Smooth muscle cell (in vitro differentiated cells): ENCODE measurements around the gene PTPRN2. TPM values are rescaled to one million over a fixed set of nuclear protein-coding genes. Genes with fewer than 3 reads are reported as not detected.
A peak's percentile ranks its signal among the peaks of the same experiment; 100 is the strongest.

Source experiments
- DNase-seq: peaks from one replicate; lab custom pipeline; 2025; ENCODE audit not compliant: unreplicated experiment; lab: John Stamatoyannopoulos, UW
- H2AFZ ChIP-seq: fragments of 200-600 bp; sonication (generic); 2 replicates; pipeline ENCODE4 v1.6.0; 2016; ENCODE audit warnings: antibody characterized with exemption, low read depth, mild to moderate bottlenecking
- H3F3A ChIP-seq: fragments of 200-600 bp; sonication (generic); 2 replicates; pipeline ENCODE4 v1.6.0; 2017; ENCODE audit warnings: antibody characterized with exemption, low read depth
- H3K27ac ChIP-seq: fragments of 200-600 bp; sonication (generic); 2 replicates; pipeline ENCODE4 v1.5.1; 2016; ENCODE audit warnings: low read depth, mild to moderate bottlenecking
- H3K27me3 ChIP-seq: fragments of 200-600 bp; sonication (generic); 2 replicates; pipeline ENCODE4 v1.6.1; 2016; ENCODE audit warnings: low read depth, mild to moderate bottlenecking
- H3K36me3 ChIP-seq: fragments of 200-600 bp; sonication (generic); 2 replicates; pipeline ENCODE4 v1.5.1; 2016; ENCODE audit warnings: low read depth
- H3K4me1 ChIP-seq: fragments of 200-600 bp; sonication (generic); 2 replicates; pipeline ENCODE4 v1.5.1; 2016; ENCODE audit warnings: low read depth
- H3K4me2 ChIP-seq: fragments of 200-600 bp; sonication (generic); 2 replicates; pipeline ENCODE4 v1.6.0; 2016; ENCODE audit warnings: mild to moderate bottlenecking
- H3K4me3 ChIP-seq: fragments of 200-600 bp; sonication (generic); 2 replicates; pipeline ENCODE4 v1.5.1; 2016; ENCODE audit warnings: mild to moderate bottlenecking
- H3K79me2 ChIP-seq: fragments of 200-600 bp; sonication (generic); 2 replicates; pipeline ENCODE4 v1.6.0; 2016; ENCODE audit warnings: low read depth, mild to moderate bottlenecking
- H3K9ac ChIP-seq: fragments of 200-600 bp; sonication (generic); 2 replicates; pipeline ENCODE4 v1.6.0; 2016; ENCODE audit warnings: low read depth
- H3K9me3 ChIP-seq: fragments of 200-600 bp; sonication (generic); replicated peaks from 2 replicates; pipeline ENCODE4 v1.5.1; 2016; ENCODE audit warnings: low read depth
- H4K20me1 ChIP-seq: fragments of 200-600 bp; sonication (generic); 2 replicates; pipeline ENCODE4 v1.6.0; 2016; ENCODE audit warnings: low read depth
- CTCF ChIP-seq: fragments of 200-600 bp; sonication (generic); IDR thresholded peaks from 2 replicates; pipeline ENCODE4 v1.5.1; 2017; ENCODE audit warnings: borderline replicate concordance, mild to moderate bottlenecking, antibody characterized with exemption; ENCODE audit not compliant: insufficient read depth, poor library complexity, severe bottlenecking
- WGBS: methylation state at CpG from one replicate; pipeline ENCODE4 v1.1.7; 2016; ENCODE audit warnings: low lambda C conversion rate; 5-methylcytosine and 5-hydroxymethylcytosine counted together
- polyA plus RNA-seq: library from polyadenylated mRNA; unstranded; fragments of >200 nt; fragmentation: Nextera tagmentation; extraction: Ambion mirVana; gene quantifications from 2 replicates; pipeline ENCODE4 v1.2.1, GENCODE V29; 2016
- total RNA-seq: library from RNA; depleted of rRNA; stranded (reverse); fragments of >200 nt; gene quantifications from 2 replicates; pipeline ENCODE4 v1.2.3, GENCODE V29; 2014

The PTPRN2 gene
- total and polyA plus RNA-seq, 2 experiments from 2014 or later: 0.09 to 0.87 TPM

GRCh38 chr7:158588085-158588877 lies 658 bp upstream of the PTPRN2 start:
- H3K4me3 ChIP-seq: peak overlapping the region; percentile 47

GRCh38 chr7:158586499-158587161 lies 993 bp downstream of the PTPRN2 start:
- 36% methylated on average over 30 of the region's 63 CpGs for whole genome bisulfite sequencing
- no peaks in the 10 kb centered on the region for H3K36me3 ChIP-seq
- H3K9ac ChIP-seq: no peak overlapping the region

More at GRCh38 chr7:158588085-158588877, 658 bp upstream of the PTPRN2 start:
- H3K36me3 ChIP-seq: no peaks in the 10 kb centered on the region
- peaks cover 52% of the 10 kb centered on the region for H3K27me3 ChIP-seq
- H3K9me3 ChIP-seq: no peaks in the 10 kb centered on the region
- H2AFZ ChIP-seq: no peak overlapping the region
- H4K20me1 ChIP-seq: no peaks in the 10 kb centered on the region
- WGBS: 16% methylated on average over 32 of the region's 63 CpGs
- no peaks in the 10 kb centered on the region for H3K4me1 ChIP-seq
- no peak overlapping the region for H3K27ac ChIP-seq
- H3F3A ChIP-seq: no peaks in the 10 kb centered on the region
- DNase-seq: no peak
- H3K4me2 ChIP-seq: peak overlapping the region; percentile 80
- no peaks in the 10 kb centered on the region for H3K79me2 ChIP-seq
- no peak for TF ChIP-seq CTCF
- H3K9ac ChIP-seq: no peak overlapping the region

GRCh38 chr7:158585721-158586498 lies 1.7 kb downstream of the PTPRN2 start:
- Histone ChIP-seq H3K4me3 (no peak overlapping the region), H3K4me2 (no peak overlapping the region), H3K9ac (no peak overlapping the region), H3K36me3 (no peaks in the 10 kb centered on the region), H3K27ac (no peak overlapping the region), H3K27me3 (peaks cover 52% of the 10 kb centered on the region), H2AFZ (no peak overlapping the region), H3K9me3 (no peaks in the 10 kb centered on the region), H3F3A (no peaks in the 10 kb centered on the region), H3K79me2 (no peaks in the 10 kb centered on the region), H4K20me1 (no peaks in the 10 kb centered on the region), H3K4me1 (no peaks in the 10 kb centered on the region)
- TF ChIP-seq CTCF: no peak
- WGBS: 64% methylated on average over 17 of the region's 17 CpGs
- DNase-seq: no peak

More at GRCh38 chr7:158586499-158587161, 993 bp downstream of the PTPRN2 start:
- Histone ChIP-seq H3K27me3 (peaks cover 52% of the 10 kb centered on the region), H4K20me1 (no peaks in the 10 kb centered on the region), H3K9me3 (no peaks in the 10 kb centered on the region), H3K27ac (no peak overlapping the region), H3K79me2 (no peaks in the 10 kb centered on the region), H3K4me1 (no peaks in the 10 kb centered on the region), H3K4me2 (no peak overlapping the region), H3K4me3 (no peak overlapping the region), H3F3A (no peaks in the 10 kb centered on the region), H2AFZ (no peak overlapping the region)
- DNase-seq: no peak
- TF ChIP-seq CTCF: no peak
